BE2C (cell line): ENCODE measurements around the gene RIMBP2.

Experiments used
- DNase-seq: peaks from one replicate; pipeline ENCODE4 v3.0.0-alpha.2; 2020
- H3K27me3 ChIP-seq: fragments of 250-450 bp; sonication (Bioruptor Pico); 2 replicates; pipeline ENCODE4 v1.5.1; 2020; ENCODE audit warnings: mild to moderate bottlenecking
- H3K36me3 ChIP-seq: fragments of 250-450 bp; sonication (Bioruptor Pico); 2 replicates; pipeline ENCODE4 v1.5.1; 2020; ENCODE audit warnings: mild to moderate bottlenecking
- H3K4me1 ChIP-seq: fragments of 250-450 bp; sonication (Bioruptor Pico); 2 replicates; pipeline ENCODE4 v1.5.1; 2020
- H3K4me3 ChIP-seq: 2 replicates; pipeline ENCODE4 v1.5.1; 2011; ENCODE audit warnings: low read depth, low read length
- H3K9me3 ChIP-seq: fragments of 250-450 bp; sonication (Bioruptor Pico); 2 replicates; pipeline ENCODE4 v1.5.1; 2020
- CTCF ChIP-seq: IDR thresholded peaks from 2 replicates; pipeline ENCODE4 v1.5.1; 2012; ENCODE audit warnings: mild to moderate bottlenecking, low read depth, low read length

The RIMBP2 gene

GRCh38 chr12:130463818-130464670 lies 252.1 kb downstream of the RIMBP2 start:
- H3K4me3 ChIP-seq, result no peak overlapping the region
- H3K27me3 ChIP-seq, result no peaks in the 10 kb centered on the region
- no peak for DNase-seq
- peaks cover 48% of the 10 kb centered on the region for H3K36me3 ChIP-seq
- no peak for TF ChIP-seq CTCF
- no peaks in the 10 kb centered on the region for H3K9me3 ChIP-seq
- peaks cover 12% of the 10 kb centered on the region for H3K4me1 ChIP-seq

- H3K9me3 ChIP-seq, result no peaks in the 10 kb centered on the region
- H3K36me3 ChIP-seq, result peaks cover 40% of the 10 kb centered on the region
- TF ChIP-seq CTCF, result no peak
- peaks cover 12% of the 10 kb centered on the region for H3K4me1 ChIP-seq
- no peaks in the 10 kb centered on the region for H3K27me3 ChIP-seq
- no peak overlapping the region for H3K4me3 ChIP-seq
- no peak for DNase-seq
These were observed 252.8 kb downstream of the RIMBP2 start for GRCh38 chr12:130463275-130463658.

GRCh38 chr12:130462558-130463274 lies 253.4 kb downstream of the RIMBP2 start:
- no peaks in the 10 kb centered on the region for H3K27me3 ChIP-seq
- no peaks in the 10 kb centered on the region for H3K9me3 ChIP-seq
- peaks cover 12% of the 10 kb centered on the region for H3K4me1 ChIP-seq
- H3K4me3 ChIP-seq, result no peak overlapping the region
- no peak for TF ChIP-seq CTCF
- DNase-seq, result no peak
- H3K36me3 ChIP-seq, result peaks cover 35% of the 10 kb centered on the region

- H3K27me3 ChIP-seq, result no peaks in the 10 kb centered on the region
- DNase-seq, result no peak
- no peaks in the 10 kb centered on the region for H3K9me3 ChIP-seq
- peaks cover 12% of the 10 kb centered on the region for H3K4me1 ChIP-seq
- no peak for TF ChIP-seq CTCF
- H3K4me3 ChIP-seq, result no peak overlapping the region
- H3K36me3 ChIP-seq, result peaks cover 27% of the 10 kb centered on the region
These were observed 254.1 kb downstream of the RIMBP2 start for GRCh38 chr12:130461839-130462557.

- Histone ChIP-seq H3K4me3 (no peak overlapping the region), H3K36me3 (peaks cover 27% of the 10 kb centered on the region), H3K4me1 (peaks cover 12% of the 10 kb centered on the region), H3K27me3 (no peaks in the 10 kb centered on the region), H3K9me3 (no peaks in the 10 kb centered on the region)
- no peak for TF ChIP-seq CTCF
- DNase-seq, result no peak
These were observed 254.7 kb downstream of the RIMBP2 start for GRCh38 chr12:130461447-130461815.
